Ishikawa (cell line): ENCODE measurements around the gene AHNAK2.

Experiments
- CEBPB ChIP-seq: IDR thresholded peaks from 2 replicates; pipeline ENCODE4 v1.6.1; 2012
- CREB1 ChIP-seq: IDR thresholded peaks from 2 replicates; pipeline ENCODE4 v1.6.1; 2012; ENCODE audit warnings: low read depth
- EGR1 ChIP-seq: IDR thresholded peaks from 2 replicates; pipeline ENCODE4 v1.6.1; 2012
- EP300 ChIP-seq: IDR thresholded peaks from 2 replicates; pipeline ENCODE4 v1.6.1; 2012; ENCODE audit warnings: borderline replicate concordance
- FOXM1 ChIP-seq: IDR thresholded peaks from 2 replicates; pipeline ENCODE4 v1.6.1; 2012; ENCODE audit warnings: low read depth, borderline replicate concordance
- MAX ChIP-seq: IDR thresholded peaks from 2 replicates; pipeline ENCODE4 v1.6.1; 2012
- NFIC ChIP-seq: IDR thresholded peaks from 2 replicates; pipeline ENCODE4 v1.6.1; 2012
- RAD21 ChIP-seq: IDR thresholded peaks from 2 replicates; pipeline ENCODE4 v1.6.1; 2012; ENCODE audit warnings: low read depth
- REST ChIP-seq: IDR thresholded peaks from 2 replicates; pipeline ENCODE4 v1.6.1; 2012; ENCODE audit warnings: low read depth, mild to moderate bottlenecking
- TAF1 ChIP-seq: IDR thresholded peaks from 2 replicates; pipeline ENCODE4 v1.6.1; 2012; ENCODE audit warnings: low read depth, mild to moderate bottlenecking
- TCF12 ChIP-seq: IDR thresholded peaks from 2 replicates; pipeline ENCODE4 v1.6.1; 2012; ENCODE audit warnings: low read depth
- TEAD4 ChIP-seq: IDR thresholded peaks from 2 replicates; pipeline ENCODE4 v1.6.1; 2012
- USF1 ChIP-seq: IDR thresholded peaks from 2 replicates; pipeline ENCODE4 v1.6.1; 2012
- YY1 ChIP-seq: IDR thresholded peaks from 2 replicates; pipeline ENCODE4 v1.6.1; 2012; ENCODE audit warnings: low read depth
- ZBTB7A ChIP-seq: IDR thresholded peaks from 2 replicates; pipeline ENCODE4 v1.6.1; 2012; ENCODE audit warnings: low read depth

Gene AHNAK2

GRCh38 chr14:104989236-104989950, 11.2 kb upstream of the AHNAK2 start:
- TF ChIP-seq USF1 (no peak), EP300 (no peak), REST (no peak), NFIC (no peak), EGR1 (no peak), CREB1 (no peak), YY1 (no peak), ZBTB7A (no peak)

- TF ChIP-seq FOXM1 (no peak), CREB1 (no peak), NFIC (no peak), TAF1 (no peak), TCF12 (no peak), YY1 (no peak), EP300 (no peak), EGR1 (no peak), USF1 (no peak), CEBPB (no peak), ZBTB7A (no peak), TEAD4 (no peak), RAD21 (no peak), MAX (no peak), REST (no peak)
Observed at GRCh38 chr14:104986487-104987164, 8.5 kb upstream of the AHNAK2 start.

- TF ChIP-seq NFIC (0 out of 2 replicates have a peak, but pooled peaks have one; percentile 5), EGR1 (peak; percentile 58; the same call in 1 of the 2 replicates), MAX (peak; percentile 29; the same call in 1 of the 2 replicates), CEBPB (no peak)
Observed at GRCh38 chr14:104985675-104986486, 7.7 kb upstream of the AHNAK2 start, which contains the start of gene CLBA1. Gene CLBA1 (plus strand): TSS chr14:104985788. CDS start chr14:104986432, 644 bp downstream.

- no peak for TF ChIP-seq CEBPB
- no peak for TF ChIP-seq REST
- no peak for TF ChIP-seq RAD21
- no peak for TF ChIP-seq ZBTB7A
- TF ChIP-seq USF1 = no peak
- no peak for TF ChIP-seq TAF1
- no peak for TF ChIP-seq EGR1
- no peak for TF ChIP-seq CREB1
- TF ChIP-seq MAX = no peak
- no peak for TF ChIP-seq EP300
- no peak for TF ChIP-seq TEAD4
- no peak for TF ChIP-seq TCF12
- no peak for TF ChIP-seq NFIC
- no peak for TF ChIP-seq FOXM1
- no peak for TF ChIP-seq YY1
Observed at GRCh38 chr14:104984056-104984894, 6.1 kb upstream of the AHNAK2 start.
